Measurements from ENCODE around the gene TMEM138. TPM values are rescaled to one million over a fixed set of nuclear protein-coding genes. Genes with fewer than 3 reads are reported as not detected.

TMEM138 gene
- total and polyA plus RNA-seq, 2 of the 13 experiments (the other 11 are each of a cell fraction or from before 2014, with no cell fraction given) = 43.5 to 61.0 TPM

- TF ChIP-seq GRHL1 (CRISPR knock-in tag; conservative IDR thresholded peaks at IDR 0.05) = no peak
- 0 out of 2 replicates have a peak, but pooled peaks have one; percentile 40 for TF ChIP-seq ZNF136 (CRISPR knock-in tag; IDR thresholded peaks at IDR 0.05; ENCODE audit: low read depth)
- no peak for TF ChIP-seq ZNF709 (CRISPR knock-in tag; IDR thresholded peaks at IDR 0.05)
- TF ChIP-seq KAT8 (CRISPR knock-in tag; IDR thresholded peaks at IDR 0.05) = peak; percentile 75; the same call in 1 of the 2 replicates
- no peak for TF ChIP-seq SYNCRIP (IDR thresholded peaks at IDR 0.05; ENCODE audit: insufficient read depth, low read depth, low read length)
- TF ChIP-seq ZNF451 (CRISPR knock-in tag; IDR thresholded peaks at IDR 0.05) = no peak
- peak; percentile 81; the same call in 1 of the 2 replicates for TF ChIP-seq SMAD3 (CRISPR knock-in tag; IDR thresholded peaks at IDR 0.05)
- no peak for TF ChIP-seq KIAA2018 (CRISPR knock-in tag; IDR thresholded peaks at IDR 0.05; ENCODE audit: borderline replicate concordance)
- TF ChIP-seq GTF2F1 (IDR thresholded peaks at IDR 0.05; ENCODE audit: low read length) = no peak
- no peak for TF ChIP-seq HNRNPL (IDR thresholded peaks at IDR 0.05; ENCODE audit: low read depth, low read length)
- TF ChIP-seq AGO1 (IDR thresholded peaks at IDR 0.05; ENCODE audit: low read depth, low read length, poor library complexity, severe bottlenecking) = no peak
- peak; percentile 69; the same call in 1 of the 2 replicates for TF ChIP-seq ZNF788 (CRISPR knock-in tag; IDR thresholded peaks at IDR 0.05; ENCODE audit: borderline replicate concordance)
- no peak for TF ChIP-seq ATAD3A (CRISPR knock-in tag; IDR thresholded peaks at IDR 0.05)
- no peak for TF ChIP-seq MAZ (IDR thresholded peaks at IDR 0.05; ENCODE audit: borderline replicate concordance, low read depth, low read length)
- TF ChIP-seq MAZ (CRISPR knock-in tag; IDR thresholded peaks at IDR 0.05; ENCODE audit: low read depth) = peak; percentile 52; the same call in 1 of the 2 replicates
- 0 out of 2 replicates have a peak, but pooled peaks have one; percentile 47 for TF ChIP-seq ZNF792 (CRISPR knock-in tag; IDR thresholded peaks at IDR 0.05)
- TF ChIP-seq STAG1 (CRISPR knock-in tag; IDR thresholded peaks at IDR 0.05) = peak; percentile 87
- no peak for TF ChIP-seq JUN (CRISPR knock-in tag; IDR thresholded peaks at IDR 0.05)
Measured at GRCh38 chr11:61336171-61336935, 25.8 kb upstream of the TMEM138 start (continued).
